C4-2B (cell line): ENCODE measurements around the gene MARS1.

ENCODE experiments used
- H3K27ac ChIP-seq: fragments of 450-650 bp; 2 replicates; pipeline ENCODE4 v1.5.1; 2017
- CTCF ChIP-seq: fragments of 450-650 bp; conservative IDR thresholded peaks from 2 replicates; pipeline ENCODE4 v1.5.1; 2017; ENCODE audit warnings: mild to moderate bottlenecking
- ZFX ChIP-seq: fragments of 450-650 bp; IDR thresholded peaks from 2 replicates; pipeline ENCODE4 v1.6.1; 2017

MARS1 gene

GRCh38 chr12:57479376-57480115, 8.3 kb upstream of the MARS1 start, which contains the start of gene ARHGAP9:
TSS of gene ARHGAP9 (minus strand) at chr12:57479866. CDS start at chr12:57479406, 460 bp downstream.
- no peak within 1 kb of the TSS for H3K27ac ChIP-seq
- no peak for TF ChIP-seq ZFX
- TF ChIP-seq CTCF = no peak

- TF ChIP-seq CTCF (no peak), ZFX (no peak)
- H3K27ac ChIP-seq = no peak overlapping the region
Observed at GRCh38 chr12:57481671-57482070, 6.2 kb upstream of the MARS1 start.

GRCh38 chr12:57483466-57483865, 4.4 kb upstream of the MARS1 start:
- no peak overlapping the region for H3K27ac ChIP-seq
- no peak for TF ChIP-seq CTCF
- no peak for TF ChIP-seq ZFX

- TF ChIP-seq ZFX (no peak), CTCF (no peak)
- H3K27ac ChIP-seq = no peak overlapping the region
Observed at GRCh38 chr12:57485695-57486094, 2.2 kb upstream of the MARS1 start.

- TF ChIP-seq CTCF (no peak), ZFX (no peak)
- H3K27ac ChIP-seq = peak overlapping the region; percentile 88
Observed at GRCh38 chr12:57487055-57487596, 742 bp upstream of the MARS1 start.

GRCh38 chr12:57488402-57489156, 711 bp downstream of the MARS1 start:
- TF ChIP-seq CTCF (no peak), ZFX (no peak)
- H3K27ac ChIP-seq = peak overlapping the region; percentile 88

- no peak for TF ChIP-seq CTCF
- no peak for TF ChIP-seq ZFX
- peak overlapping the region; percentile 88 for H3K27ac ChIP-seq
Observed at GRCh38 chr12:57489157-57489641, 1.3 kb downstream of the MARS1 start.
